Loucy (cell line): Measurements from ENCODE around the gene CDHR5.

ENCODE experiments used
- H2AFZ ChIP-seq: fragments of 200-600 bp; sonication (generic); 2 replicates; pipeline ENCODE4 v1.6.0; 2016; ENCODE audit warnings: antibody characterized with exemption, mild to moderate bottlenecking, low read length, moderate library complexity
- H3F3A ChIP-seq: fragments of 200-600 bp; 2 replicates; pipeline ENCODE4 v1.6.0; 2016; ENCODE audit warnings: antibody characterized with exemption, low read depth, mild to moderate bottlenecking
- H3K27me3 ChIP-seq: fragments of 200-600 bp; sonication (generic); 2 replicates; pipeline ENCODE4 v1.6.1; 2014; ENCODE audit warnings: low read length, mild to moderate bottlenecking; ENCODE audit not compliant: insufficient read depth, poor library complexity, severe bottlenecking
- H3K36me3 ChIP-seq: fragments of 200-600 bp; sonication (generic); 2 replicates; pipeline ENCODE4 v1.6.1; 2016; ENCODE audit warnings: low read length; ENCODE audit not compliant: insufficient read depth
- H3K4me1 ChIP-seq: fragments of 200-600 bp; sonication (generic); 2 replicates; pipeline ENCODE4 v1.5.1; 2014; ENCODE audit warnings: low read length, mild to moderate bottlenecking; ENCODE audit not compliant: insufficient read depth, poor library complexity, severe bottlenecking
- H3K4me2 ChIP-seq: fragments of 200-600 bp; sonication (generic); 2 replicates; pipeline ENCODE4 v1.6.0; 2014; ENCODE audit warnings: antibody characterized with exemption, low read length, low read depth, mild to moderate bottlenecking; ENCODE audit not compliant: poor library complexity, severe bottlenecking
- H3K4me3 ChIP-seq: fragments of 200-600 bp; sonication (generic); 2 replicates; pipeline ENCODE4 v1.5.1; 2014; ENCODE audit warnings: low read length, mild to moderate bottlenecking, mixed read lengths; ENCODE audit not compliant: poor library complexity, severe bottlenecking
- H3K79me2 ChIP-seq: fragments of 200-600 bp; sonication (generic); 2 replicates; pipeline ENCODE4 v1.6.1; 2014; ENCODE audit warnings: low read length; ENCODE audit not compliant: insufficient read depth
- H3K9ac ChIP-seq: fragments of 200-600 bp; sonication (generic); 2 replicates; pipeline ENCODE4 v1.6.0; 2014; ENCODE audit warnings: mild to moderate bottlenecking, low read depth, low read length, moderate library complexity; ENCODE audit not compliant: poor library complexity, severe bottlenecking
- H3K9me2 ChIP-seq: fragments of 200-600 bp; sonication (generic); replicated peaks from 2 replicates; pipeline ENCODE4 v1.6.1; 2016; ENCODE audit warnings: low read depth, low read length, mixed read lengths
- H3K9me3 ChIP-seq: fragments of 200-600 bp; sonication (generic); 2 replicates; pipeline ENCODE4 v1.6.1; 2014; ENCODE audit warnings: mild to moderate bottlenecking, antibody characterized with exemption, low read length, low read depth; ENCODE audit not compliant: insufficient read depth
- H4K20me1 ChIP-seq: fragments of 200-600 bp; sonication (generic); 2 replicates; pipeline ENCODE4 v1.6.0; 2014; ENCODE audit warnings: antibody characterized with exemption, low read length, mild to moderate bottlenecking; ENCODE audit not compliant: insufficient read depth, poor library complexity, severe bottlenecking
- CTCF ChIP-seq: fragments of 200-600 bp; sonication (generic); conservative IDR thresholded peaks from 2 replicates; pipeline ENCODE4 v1.5.1; 2014; ENCODE audit warnings: mild to moderate bottlenecking, antibody characterized with exemption, low read length
- EZH2phosphoT487 ChIP-seq: fragments of 200-600 bp; IDR thresholded peaks from 2 replicates; pipeline ENCODE4 v1.6.1; 2018; ENCODE audit warnings: antibody characterized with exemption, mild to moderate bottlenecking, moderate library complexity, borderline replicate concordance

The CDHR5 gene

GRCh38 chr11:625636-626268 lies 997 bp upstream of the CDHR5 start:
- H2AFZ ChIP-seq = no peak overlapping the region
- H3K4me1 ChIP-seq = peaks cover 17% of the 10 kb centered on the region
- no peaks in the 10 kb centered on the region for H3K27me3 ChIP-seq
- no peaks in the 10 kb centered on the region for H3K79me2 ChIP-seq
- no peak overlapping the region for H3K4me2 ChIP-seq
- H3K36me3 ChIP-seq = no peaks in the 10 kb centered on the region
- H3K4me3 ChIP-seq = no peak overlapping the region
- TF ChIP-seq EZH2phosphoT487 (no peak), CTCF (no peak)
- no peak overlapping the region for H3K9ac ChIP-seq
- H3F3A ChIP-seq = no peaks in the 10 kb centered on the region
- H3K9me3 ChIP-seq = no peaks in the 10 kb centered on the region
- no peaks in the 10 kb centered on the region for H4K20me1 ChIP-seq
- H3K9me2 ChIP-seq = no peaks in the 10 kb centered on the region

- Histone ChIP-seq H3K9me3 (no peaks in the 10 kb centered on the region), H3K4me2 (no peak overlapping the region), H3K9ac (no peak overlapping the region), H3K36me3 (no peaks in the 10 kb centered on the region), H3K4me3 (no peak overlapping the region), H3K9me2 (no peaks in the 10 kb centered on the region), H2AFZ (no peak overlapping the region), H3K4me1 (peaks cover 12% of the 10 kb centered on the region), H3K79me2 (no peaks in the 10 kb centered on the region), H3K27me3 (no peaks in the 10 kb centered on the region), H3F3A (no peaks in the 10 kb centered on the region), H4K20me1 (no peaks in the 10 kb centered on the region)
- TF ChIP-seq CTCF = no peak
- no peak for TF ChIP-seq EZH2phosphoT487
Measured at GRCh38 chr11:623999-624704, 603 bp downstream of the CDHR5 start.

GRCh38 chr11:623349-623869 lies 1.3 kb downstream of the CDHR5 start:
- no peak overlapping the region for H3K9ac ChIP-seq
- peaks cover 4% of the 10 kb centered on the region for H3K4me1 ChIP-seq
- H3K9me3 ChIP-seq = no peaks in the 10 kb centered on the region
- no peaks in the 10 kb centered on the region for H3K79me2 ChIP-seq
- no peak overlapping the region for H3K4me2 ChIP-seq
- no peak overlapping the region for H2AFZ ChIP-seq
- H3K9me2 ChIP-seq = no peaks in the 10 kb centered on the region
- no peak for TF ChIP-seq CTCF
- no peak for TF ChIP-seq EZH2phosphoT487
- H4K20me1 ChIP-seq = no peaks in the 10 kb centered on the region
- H3K4me3 ChIP-seq = no peak overlapping the region
- H3F3A ChIP-seq = no peaks in the 10 kb centered on the region
- H3K36me3 ChIP-seq = no peaks in the 10 kb centered on the region
- no peaks in the 10 kb centered on the region for H3K27me3 ChIP-seq
